ENCODE data around the gene BICC1.

BICC1 gene

GRCh38 chr10:58608351-58608750, 95.7 kb downstream of the BICC1 start:
- no peak for DNase-seq

GRCh38 chr10:58608826-58609531, 96.3 kb downstream of the BICC1 start:
- DNase-seq, result no peak

GRCh38 chr10:58609532-58610150, 97.0 kb downstream of the BICC1 start:
- DNase-seq, result no peak

- no peak for DNase-seq
Observed at GRCh38 chr10:58615237-58615935, 102.7 kb downstream of the BICC1 start.

- DNase-seq, result no peak
Observed at GRCh38 chr10:58618158-58618676, 105.5 kb downstream of the BICC1 start.

GRCh38 chr10:58621379-58622077, 108.9 kb downstream of the BICC1 start:
- no peak for DNase-seq

GRCh38 chr10:58622246-58622645, 109.6 kb downstream of the BICC1 start:
- DNase-seq, result no peak

GRCh38 chr10:58625070-58625469, 112.4 kb downstream of the BICC1 start:
- DNase-seq, result no peak

GRCh38 chr10:58627392-58627791, 114.7 kb downstream of the BICC1 start:
- no peak for DNase-seq

- no peak for DNase-seq
Observed at GRCh38 chr10:58631715-58632114, 119.0 kb downstream of the BICC1 start.

GRCh38 chr10:58632216-58632615, 119.5 kb downstream of the BICC1 start:
- no peak for DNase-seq

- DNase-seq, result no peak
Observed at GRCh38 chr10:58637352-58637751, 124.7 kb downstream of the BICC1 start.

- no peak for DNase-seq
Observed at GRCh38 chr10:58638388-58638787, 125.7 kb downstream of the BICC1 start.

- no peak for DNase-seq
Observed at GRCh38 chr10:58641095-58641531, 128.4 kb downstream of the BICC1 start.

- no peak for DNase-seq
Observed at GRCh38 chr10:58641708-58642107, 129.0 kb downstream of the BICC1 start.

- no peak for DNase-seq
Observed at GRCh38 chr10:58642283-58642682, 129.6 kb downstream of the BICC1 start.

GRCh38 chr10:58642916-58643428, 130.3 kb downstream of the BICC1 start:
- DNase-seq, result no peak

- DNase-seq, result no peak
Observed at GRCh38 chr10:58644311-58644710, 131.6 kb downstream of the BICC1 start.

GRCh38 chr10:58645416-58646146, 132.9 kb downstream of the BICC1 start:
- DNase-seq, result no peak

GRCh38 chr10:58647376-58648112, 134.9 kb downstream of the BICC1 start:
- no peak for DNase-seq

- no peak for DNase-seq
Observed at GRCh38 chr10:58648131-58648530, 135.5 kb downstream of the BICC1 start.
